ENCODE results near the gene AZI2. TPM values are rescaled to one million over a fixed set of nuclear protein-coding genes. Genes with fewer than 3 reads are reported as not detected.
A peak's percentile ranks its signal among the peaks of the same experiment; 100 is the strongest.

Gene AZI2, protein sequence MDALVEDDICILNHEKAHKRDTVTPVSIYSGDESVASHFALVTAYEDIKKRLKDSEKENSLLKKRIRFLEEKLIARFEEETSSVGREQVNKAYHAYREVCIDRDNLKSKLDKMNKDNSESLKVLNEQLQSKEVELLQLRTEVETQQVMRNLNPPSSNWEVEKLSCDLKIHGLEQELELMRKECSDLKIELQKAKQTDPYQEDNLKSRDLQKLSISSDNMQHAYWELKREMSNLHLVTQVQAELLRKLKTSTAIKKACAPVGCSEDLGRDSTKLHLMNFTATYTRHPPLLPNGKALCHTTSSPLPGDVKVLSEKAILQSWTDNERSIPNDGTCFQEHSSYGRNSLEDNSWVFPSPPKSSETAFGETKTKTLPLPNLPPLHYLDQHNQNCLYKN
- total RNA-seq: 10 to 100 TPM; 52.3 to 78.8 TPM

DNA sequence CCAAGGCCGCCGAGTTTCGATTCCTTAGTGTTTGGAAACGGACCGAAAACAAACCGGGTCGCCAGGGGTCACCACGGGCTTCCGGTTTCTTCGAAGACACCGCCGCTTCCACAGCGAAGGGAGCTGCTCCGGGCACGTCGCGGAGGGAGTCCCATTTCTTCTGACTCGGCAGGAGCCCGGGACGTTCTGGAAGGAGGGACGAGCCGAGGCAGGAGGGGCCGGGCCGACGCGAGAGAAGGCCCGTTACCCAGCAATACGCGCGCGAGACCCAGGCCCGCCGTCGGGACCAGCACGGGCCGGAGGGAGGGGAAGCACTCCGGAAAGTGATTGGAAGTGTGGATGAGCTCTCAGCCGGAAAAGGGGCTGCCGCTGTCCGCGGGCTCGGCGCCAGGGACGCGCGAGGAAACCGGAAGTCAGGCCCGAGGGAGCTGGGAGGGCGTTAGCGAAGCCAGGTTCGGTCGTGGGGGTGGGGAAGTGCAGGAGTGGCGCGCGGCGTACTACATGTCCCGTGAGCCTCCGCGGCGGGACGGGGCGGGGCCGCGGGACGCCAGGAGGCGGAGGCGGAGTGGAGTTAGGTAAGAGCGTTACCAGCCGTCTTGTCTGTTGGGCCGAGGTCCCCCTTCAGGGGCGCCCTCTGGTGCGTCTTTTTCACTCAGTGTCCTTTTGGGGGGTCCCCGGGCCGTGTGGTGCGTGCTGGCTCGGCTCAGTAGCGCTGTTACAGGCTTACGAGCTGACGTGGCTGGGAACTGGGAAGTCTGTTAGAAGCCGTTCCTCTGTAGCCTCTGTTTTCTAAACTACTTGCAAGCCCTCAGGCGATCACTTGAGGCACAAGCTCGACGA is at the start of gene AZI2, which contains the start of gene ZCWPW2:
AZI2 (minus strand) TSS at position 196 of the 840 bp plus-strand sequence. CDS start 8,207 bp downstream, outside the sequence.
ZCWPW2 (plus strand) TSS at position 93 of the 840 bp plus-strand sequence. CDS start 64,348 bp downstream, outside the sequence.
- Mint-ChIP-seq H3K4me3 (peak within 1 kb of the TSS; percentile 98), H3K4me1 (peaks cover 43% of the 10 kb centered on the region), H3K9me3 (ENCODE audit: low read depth) (peaks cover 6% of the 10 kb centered on the region), H3K36me3 (ENCODE audit: low read depth) (peaks cover 29% of the 10 kb centered on the region), H3K27me3 (no peaks in the 10 kb centered on the region), H3K27ac (peak within 1 kb of the TSS; percentile 98)
- ChIA-PET POLR2A (interaction anchor here (0.7 to 2.3 kb wide), 4 partner anchors 22 to 1223 kb away, joined by 3 to 12 read pairs (median 3); partner anchors contain the start of gene SLC4A7), CTCF (interaction anchor here (0.6 to 1.9 kb wide), 7 partner anchors 9 to 1205 kb away, joined by 3 to 15 read pairs (median 5); no protein-coding TSS in a partner anchor)
- intact Hi-C loops (cut with DNase I, micrococcal nuclease): loop anchor here (1.0 to 10.0 kb wide), 12 partner anchors 22 to 982 kb away; partner anchors contain the start of genes CMC1 (in 2 of the 2), SLC4A7 (in 2 of the 2) and NEK10 (in 1 of the 2)
- DNase-seq (peak; percentile 96), ATAC-seq (peak; percentile 87)

DNA sequence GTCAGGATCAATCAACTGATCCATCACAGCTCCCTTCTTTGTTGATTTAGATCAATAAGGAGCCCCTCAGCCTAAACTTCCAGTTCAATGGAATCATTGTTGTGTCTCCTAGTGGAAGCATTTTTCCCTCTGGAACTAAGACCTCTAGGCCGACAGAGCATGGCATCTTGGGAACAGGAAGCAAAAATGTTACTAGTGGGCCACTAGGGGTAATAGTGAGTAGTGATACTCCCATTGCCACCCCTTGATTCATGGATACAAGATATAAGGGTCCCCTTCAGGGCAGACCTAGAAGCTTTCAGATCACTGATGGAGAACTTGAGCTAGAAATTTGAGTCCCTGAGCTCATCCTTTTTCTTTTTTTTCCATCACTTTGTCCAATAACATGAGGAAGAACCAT is 40.4 kb upstream of the AZI2 start:
- ATAC-seq (no peak), DNase-seq (no peak)
- Mint-ChIP-seq H3K27me3 (no peaks in the 10 kb centered on the region), H3K4me3 (no peak overlapping the region), H3K9me3 (ENCODE audit: low read depth) (peaks cover 34% of the 10 kb centered on the region), H3K36me3 (ENCODE audit: low read depth) (peaks cover 6% of the 10 kb centered on the region), H3K4me1 (no peaks in the 10 kb centered on the region), H3K27ac (no peak overlapping the region)
- CTCF ChIA-PET: interaction anchor here (0.9 kb wide), 1 partner anchor 87 kb away, joined by 4 read pairs; no protein-coding TSS in a partner anchor
- POLR2A ChIA-PET: no interaction called here
- intact Hi-C loops (cut with DNase I, micrococcal nuclease): no loop called here

GRCh38 chr3:28386049-28386448 is 37.4 kb upstream of the AZI2 start:
- no peaks in the 10 kb centered on the region for H3K27me3 Mint-ChIP-seq
- peaks cover 12% of the 10 kb centered on the region for H3K9me3 Mint-ChIP-seq (ENCODE audit: low read depth)
- H3K4me3 Mint-ChIP-seq: no peak overlapping the region
- DNase-seq: no peak
- H3K4me1 Mint-ChIP-seq: no peaks in the 10 kb centered on the region
- peaks cover 4% of the 10 kb centered on the region for H3K36me3 Mint-ChIP-seq (ENCODE audit: low read depth)
- CTCF ChIA-PET: interaction anchor here (0.6 kb wide), 1 partner anchor 569 kb away, joined by 3 read pairs; no protein-coding TSS in a partner anchor
- ATAC-seq: no peak
- POLR2A ChIA-PET: no interaction called here
- intact Hi-C loops (cut with DNase I, micrococcal nuclease): no loop called here
- no peak overlapping the region for H3K27ac Mint-ChIP-seq

GRCh38 chr3:28376424-28376823 is 27.8 kb upstream of the AZI2 start:
- ChIA-PET POLR2A (no interaction called here), CTCF (no interaction called here)
- ATAC-seq (no peak), DNase-seq (no peak)
- intact Hi-C loops (cut with DNase I, micrococcal nuclease): no loop called here
- Mint-ChIP-seq H3K27ac (no peak overlapping the region), H3K27me3 (peaks cover 2% of the 10 kb centered on the region), H3K36me3 (ENCODE audit: low read depth) (peaks cover 3% of the 10 kb centered on the region), H3K9me3 (ENCODE audit: low read depth) (peaks cover 13% of the 10 kb centered on the region), H3K4me1 (no peaks in the 10 kb centered on the region), H3K4me3 (no peak overlapping the region)

DNA sequence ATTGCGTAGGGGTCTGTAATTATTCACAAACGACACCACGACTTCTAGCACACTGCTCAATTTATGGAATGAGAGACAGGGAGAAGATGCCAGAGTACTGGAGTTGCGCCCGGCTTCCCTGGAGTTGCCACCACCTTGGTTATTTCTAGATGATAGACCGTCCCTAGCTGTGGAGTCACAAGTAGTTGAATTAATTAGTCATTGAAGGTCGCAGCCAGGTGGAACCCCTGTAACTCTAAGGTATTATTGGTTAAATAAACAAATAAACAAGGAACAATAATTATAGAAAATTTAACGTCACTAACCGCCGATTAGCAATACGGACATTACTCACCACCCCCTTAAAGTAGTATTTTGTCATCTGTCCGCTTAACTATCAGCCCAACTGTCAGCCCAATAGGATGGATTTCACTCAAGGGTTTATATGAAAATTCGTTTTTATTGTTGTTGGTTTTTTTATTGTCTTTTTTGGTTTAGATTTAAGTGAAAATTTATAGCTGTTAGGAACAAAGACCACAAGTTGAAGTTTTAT is 911 bp upstream of the AZI2 start:
- DNase-seq (no peak), ATAC-seq (no peak)
- intact Hi-C loops (cut with DNase I, micrococcal nuclease): loop anchor here (1.0 to 10.0 kb wide), 9 partner anchors 23 to 982 kb away; partner anchors contain the start of genes NEK10 (in 1 of the 2) and SLC4A7 (in 1 of the 2)
- Mint-ChIP-seq H3K4me1 (peaks cover 43% of the 10 kb centered on the region), H3K27me3 (no peaks in the 10 kb centered on the region), H3K9me3 (ENCODE audit: low read depth) (peaks cover 9% of the 10 kb centered on the region), H3K4me3 (peak overlapping the region; percentile 98), H3K27ac (peak overlapping the region; percentile 98), H3K36me3 (ENCODE audit: low read depth) (peaks cover 32% of the 10 kb centered on the region)
- ChIA-PET CTCF (interaction anchor here (0.6 to 1.9 kb wide), 6 partner anchors 10 to 1206 kb away, joined by 3 to 15 read pairs (median 3); no protein-coding TSS in a partner anchor), POLR2A (interaction anchor here (0.7 to 2.3 kb wide), 4 partner anchors 23 to 1224 kb away, joined by 3 to 12 read pairs (median 3); partner anchors contain the start of gene SLC4A7)

GRCh38 chr3:28348265-28348628 is 377 bp downstream of the AZI2 start:
- no peak for DNase-seq
- H3K27me3 Mint-ChIP-seq: no peaks in the 10 kb centered on the region
- ChIA-PET POLR2A (interaction anchor here (1.5 to 2.3 kb wide), 2 partner anchors 22 to 864 kb away, joined by 3 to 12 read pairs; partner anchors contain the start of gene SLC4A7), CTCF (interaction anchor here (0.5 to 1.9 kb wide), 7 partner anchors 9 to 61 kb away, joined by 3 to 15 read pairs (median 5); no protein-coding TSS in a partner anchor)
- H3K4me3 Mint-ChIP-seq: peak overlapping the region; percentile 98
- ATAC-seq: peak; percentile 80
- peaks cover 2% of the 10 kb centered on the region for H3K9me3 Mint-ChIP-seq (ENCODE audit: low read depth)
- peaks cover 24% of the 10 kb centered on the region for H3K36me3 Mint-ChIP-seq (ENCODE audit: low read depth)
- H3K27ac Mint-ChIP-seq: peak overlapping the region; percentile 98
- intact Hi-C loops (cut with DNase I, micrococcal nuclease): loop anchor here (1.0 to 10.0 kb wide), 11 partner anchors 21 to 981 kb away; partner anchors contain the start of genes CMC1 (in 2 of the 2), SLC4A7 (in 2 of the 2) and NEK10 (in 1 of the 2)
- peaks cover 47% of the 10 kb centered on the region for H3K4me1 Mint-ChIP-seq

- Mint-ChIP-seq H3K36me3 (ENCODE audit: low read depth) (peaks cover 22% of the 10 kb centered on the region), H3K27ac (peak overlapping the region; percentile 98), H3K9me3 (ENCODE audit: low read depth) (peaks cover 2% of the 10 kb centered on the region), H3K4me3 (peak overlapping the region; percentile 98), H3K4me1 (peaks cover 52% of the 10 kb centered on the region), H3K27me3 (no peaks in the 10 kb centered on the region)
- ChIA-PET CTCF (interaction anchor here (0.5 to 1.9 kb wide), 7 partner anchors 8 to 667 kb away, joined by 3 to 15 read pairs (median 4); no protein-coding TSS in a partner anchor), POLR2A (interaction anchor here (1.5 to 2.3 kb wide), 2 partner anchors 21 to 863 kb away, joined by 3 to 12 read pairs; partner anchors contain the start of gene SLC4A7)
- intact Hi-C loops (cut with DNase I, micrococcal nuclease): loop anchor here (1.0 to 10.0 kb wide), 11 partner anchors 21 to 980 kb away; partner anchors contain the start of genes CMC1 (in 2 of the 2), SLC4A7 (in 2 of the 2) and NEK10 (in 1 of the 2)
- DNase-seq (peak; percentile 11), ATAC-seq (no peak)
Observed at GRCh38 chr3:28347374-28348264, 1.0 kb downstream of the AZI2 start.

GRCh38 chr3:28345690-28346089 is 2.9 kb downstream of the AZI2 start:
- ATAC-seq (no peak), DNase-seq (no peak)
- Mint-ChIP-seq H3K4me3 (no peak overlapping the region), H3K27me3 (no peaks in the 10 kb centered on the region), H3K36me3 (ENCODE audit: low read depth) (peaks cover 11% of the 10 kb centered on the region), H3K4me1 (peaks cover 52% of the 10 kb centered on the region), H3K27ac (no peak overlapping the region), H3K9me3 (ENCODE audit: low read depth) (no peaks in the 10 kb centered on the region)
- POLR2A ChIA-PET: no interaction called here
- CTCF ChIA-PET: no interaction called here
- intact Hi-C loops (cut with DNase I, micrococcal nuclease): loop anchor here (5.0 to 10.0 kb wide), 5 partner anchors 293 to 978 kb away; partner anchors contain the start of gene NEK10 (in 1 of the 2)

DNA sequence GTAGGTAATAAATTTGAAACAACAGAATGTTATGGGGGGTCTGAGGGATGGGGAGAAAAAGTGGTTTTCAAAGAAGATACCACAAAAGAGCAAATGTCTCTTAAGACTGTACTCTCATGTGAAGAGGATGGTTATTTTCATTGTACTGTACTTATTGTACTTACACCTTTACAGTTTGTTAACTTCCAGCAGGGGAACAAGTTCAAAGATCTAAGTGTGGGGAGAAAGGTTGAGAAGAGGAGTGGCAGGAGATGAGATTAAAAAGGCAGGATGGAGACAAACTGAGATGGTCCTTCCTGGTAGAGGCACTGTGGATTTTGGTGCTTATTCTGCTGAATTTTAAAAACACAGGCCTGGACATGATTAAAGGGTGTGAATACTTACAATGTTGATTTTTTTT is 5.5 kb downstream of the AZI2 start:
- Mint-ChIP-seq H3K4me3 (no peak overlapping the region), H3K4me1 (peaks cover 44% of the 10 kb centered on the region), H3K27me3 (no peaks in the 10 kb centered on the region), H3K27ac (no peak overlapping the region), H3K9me3 (ENCODE audit: low read depth) (no peaks in the 10 kb centered on the region), H3K36me3 (ENCODE audit: low read depth) (peaks cover 13% of the 10 kb centered on the region)
- ChIA-PET POLR2A (no interaction called here), CTCF (interaction anchor here (1.4 kb wide), 1 partner anchor 11 kb away, joined by 4 read pairs; no protein-coding TSS in a partner anchor)
- no peak for ATAC-seq
- intact Hi-C loops (cut with DNase I, micrococcal nuclease): loop anchor here in 1 of 2 experiments (10.0 kb wide), 1 partner anchor 748 kb away; no protein-coding TSS in a partner anchor
- no peak for DNase-seq
